Activated T-helper 17 cell treated with anti-CD3 and anti-CD28 coated beads, Interleukin-2, amount 50 U/mL, for 72 hours (primary cell): Measurements from ENCODE around the gene AGPS. TPM values are rescaled to one million over a fixed set of nuclear protein-coding genes. Genes with fewer than 3 reads are reported as not detected.

ENCODE experiments used
- ATAC-seq: fragments of 150-1000 bp; cut with Tn5 transposase; replicated peaks from 2 replicates; pipeline ENCODE4 v1.10.0; 2021; ENCODE audit warnings: mild to moderate bottlenecking, moderate library complexity
- H3K27ac Mint-ChIP-seq: one replicate; pipeline ENCODE4 v1.8.0; 2022; ENCODE audit warnings: mixed read lengths
- H3K27me3 Mint-ChIP-seq: one replicate; pipeline ENCODE4 v1.8.0; 2022; ENCODE audit warnings: mixed read lengths
- H3K36me3 Mint-ChIP-seq: one replicate; pipeline ENCODE4 v1.8.0; 2022; ENCODE audit warnings: low read depth, mild to moderate bottlenecking, mixed read lengths
- H3K4me1 Mint-ChIP-seq: one replicate; pipeline ENCODE4 v1.8.0; 2022; ENCODE audit warnings: mixed read lengths
- H3K4me3 Mint-ChIP-seq: one replicate; pipeline ENCODE4 v1.8.0; 2022; ENCODE audit warnings: mild to moderate bottlenecking, mixed read lengths
- H3K9me3 Mint-ChIP-seq: one replicate; pipeline ENCODE4 v1.8.0; 2022; ENCODE audit warnings: mixed read lengths
- total RNA-seq, 2 donors: library from RNA; stranded (reverse); gene quantifications; one replicate each; pipeline ENCODE4 v1.2.3, GENCODE V29; 2022

Gene AGPS
- total RNA-seq, 2 donors from 2014 or later, result 31.4 to 70.0 TPM

DNA sequence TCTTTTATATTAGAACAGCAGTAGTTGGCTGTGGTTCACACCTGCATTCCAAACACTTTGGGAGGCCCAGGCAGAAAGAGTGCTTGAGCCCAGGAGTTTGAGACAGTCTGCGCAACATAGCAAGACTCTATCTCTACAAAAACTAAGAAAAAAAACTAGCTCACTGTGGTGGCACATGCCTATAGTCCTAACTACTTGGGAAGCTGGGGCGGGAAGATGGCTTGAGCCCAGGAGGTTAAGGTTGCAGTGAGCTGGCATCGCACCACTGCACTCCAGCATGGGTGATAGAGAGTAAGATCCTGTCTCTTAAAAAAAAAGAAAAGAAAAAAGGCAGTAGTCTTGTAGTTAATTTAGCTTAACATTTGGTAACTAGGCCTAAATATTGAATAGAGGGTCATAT is 136.6 kb downstream of the AGPS start:
- ATAC-seq, result no peak
- Mint-ChIP-seq H3K4me1 (no peaks in the 10 kb centered on the region), H3K27ac (no peak overlapping the region), H3K9me3 (no peaks in the 10 kb centered on the region), H3K36me3 (peaks cover 30% of the 10 kb centered on the region), H3K27me3 (no peaks in the 10 kb centered on the region), H3K4me3 (no peak overlapping the region)

DNA sequence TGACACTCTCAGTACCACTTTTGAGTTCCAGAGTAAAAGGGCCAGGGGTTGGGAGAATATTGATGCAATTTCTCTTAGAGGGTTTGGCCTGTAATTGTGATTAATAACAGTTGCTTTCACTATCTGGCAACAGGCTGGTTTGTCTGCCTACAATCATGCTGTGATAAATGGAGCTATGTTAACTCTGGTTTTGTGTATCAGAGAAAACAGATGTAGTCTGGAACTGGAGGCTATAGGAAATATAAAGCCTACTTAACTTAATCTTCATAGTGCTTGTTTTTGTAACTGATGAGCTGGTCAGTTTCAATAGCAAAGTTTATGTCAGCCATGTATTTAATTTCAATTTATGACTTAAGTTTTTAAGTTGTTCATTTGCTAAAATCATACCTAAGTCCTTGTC is 138.0 kb downstream of the AGPS start:
- ATAC-seq, result no peak
- Mint-ChIP-seq H3K27ac (no peak overlapping the region), H3K27me3 (no peaks in the 10 kb centered on the region), H3K4me3 (no peak overlapping the region), H3K9me3 (no peaks in the 10 kb centered on the region), H3K36me3 (peaks cover 16% of the 10 kb centered on the region), H3K4me1 (no peaks in the 10 kb centered on the region)

DNA sequence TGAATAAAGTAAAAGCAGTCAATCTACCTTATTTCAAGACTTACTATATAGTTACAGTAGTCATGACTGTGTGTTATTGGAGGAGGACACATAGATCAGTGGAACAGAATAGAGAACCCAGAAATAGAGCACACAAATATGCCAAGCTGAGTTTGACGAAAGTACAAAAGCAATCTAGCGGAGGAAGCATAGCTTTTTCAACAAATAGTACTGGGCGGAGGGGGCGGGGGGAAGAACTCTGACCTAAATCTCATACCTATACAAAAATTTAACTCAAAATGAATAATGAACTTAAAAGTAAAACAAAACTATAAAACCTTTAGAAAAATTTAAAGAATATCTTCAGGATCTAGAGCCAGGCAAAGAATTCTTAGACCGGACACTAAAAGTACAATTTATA is 139.1 kb downstream of the AGPS start:
- H3K27ac Mint-ChIP-seq, result no peak overlapping the region
- H3K9me3 Mint-ChIP-seq, result no peaks in the 10 kb centered on the region
- peaks cover 22% of the 10 kb centered on the region for H3K36me3 Mint-ChIP-seq
- ATAC-seq, result no peak
- no peak overlapping the region for H3K4me3 Mint-ChIP-seq
- H3K27me3 Mint-ChIP-seq, result no peaks in the 10 kb centered on the region
- H3K4me1 Mint-ChIP-seq, result no peaks in the 10 kb centered on the region

GRCh38 chr2:177532567-177532966 is 140.0 kb downstream of the AGPS start:
- H3K27me3 Mint-ChIP-seq, result no peaks in the 10 kb centered on the region

DNA sequence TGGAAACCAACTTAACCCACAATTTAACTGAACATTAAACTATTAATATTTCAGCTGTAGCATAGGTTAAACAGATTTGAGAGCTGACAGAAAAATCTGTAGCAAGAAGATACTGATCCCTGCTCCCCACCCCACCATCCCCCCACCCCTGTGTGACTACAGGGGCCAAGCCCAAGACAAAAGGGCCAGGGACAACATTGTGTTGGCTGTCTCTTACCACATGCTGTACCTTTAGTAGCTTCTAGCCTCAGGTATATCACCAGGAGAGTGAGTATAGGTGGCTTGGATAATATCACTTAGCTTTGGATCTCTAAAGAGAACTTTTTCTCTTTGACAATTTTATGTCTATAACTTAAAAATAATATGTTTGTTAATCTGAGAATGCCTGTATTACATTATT is 140.7 kb downstream of the AGPS start:
- Mint-ChIP-seq H3K36me3 (peaks cover 24% of the 10 kb centered on the region), H3K27me3 (no peaks in the 10 kb centered on the region), H3K9me3 (no peaks in the 10 kb centered on the region), H3K4me1 (no peaks in the 10 kb centered on the region), H3K4me3 (no peak overlapping the region), H3K27ac (no peak overlapping the region)
- ATAC-seq, result no peak

More at GRCh38 chr2:177532567-177532966, 140.0 kb downstream of the AGPS start:
- Mint-ChIP-seq H3K9me3 (no peaks in the 10 kb centered on the region), H3K27ac (no peak overlapping the region), H3K36me3 (peaks cover 24% of the 10 kb centered on the region), H3K4me3 (no peak overlapping the region), H3K4me1 (no peaks in the 10 kb centered on the region)
- no peak for ATAC-seq

DNA sequence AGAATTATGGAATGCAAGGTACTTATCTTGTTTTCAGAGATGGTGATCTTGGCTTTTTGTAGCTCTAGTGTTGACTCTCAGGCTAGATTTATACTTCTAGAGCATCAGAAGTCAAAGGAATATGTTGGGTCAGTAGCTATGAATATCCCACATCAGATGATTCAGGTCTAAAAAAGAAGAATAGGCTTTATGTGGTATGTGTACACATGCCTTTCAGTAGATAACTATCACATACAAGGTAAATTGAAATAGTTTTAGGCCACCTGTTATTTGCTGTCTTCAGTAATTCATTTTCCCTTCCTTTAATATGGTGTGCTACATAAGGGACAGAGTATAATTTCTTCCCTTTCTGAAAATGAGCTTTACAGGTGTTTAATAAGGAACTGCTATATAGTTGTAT is 142.4 kb downstream of the AGPS start:
- ATAC-seq, result no peak
- Mint-ChIP-seq H3K9me3 (no peaks in the 10 kb centered on the region), H3K27me3 (no peaks in the 10 kb centered on the region), H3K4me3 (no peak overlapping the region), H3K36me3 (peaks cover 26% of the 10 kb centered on the region), H3K4me1 (no peaks in the 10 kb centered on the region), H3K27ac (no peak overlapping the region)

DNA sequence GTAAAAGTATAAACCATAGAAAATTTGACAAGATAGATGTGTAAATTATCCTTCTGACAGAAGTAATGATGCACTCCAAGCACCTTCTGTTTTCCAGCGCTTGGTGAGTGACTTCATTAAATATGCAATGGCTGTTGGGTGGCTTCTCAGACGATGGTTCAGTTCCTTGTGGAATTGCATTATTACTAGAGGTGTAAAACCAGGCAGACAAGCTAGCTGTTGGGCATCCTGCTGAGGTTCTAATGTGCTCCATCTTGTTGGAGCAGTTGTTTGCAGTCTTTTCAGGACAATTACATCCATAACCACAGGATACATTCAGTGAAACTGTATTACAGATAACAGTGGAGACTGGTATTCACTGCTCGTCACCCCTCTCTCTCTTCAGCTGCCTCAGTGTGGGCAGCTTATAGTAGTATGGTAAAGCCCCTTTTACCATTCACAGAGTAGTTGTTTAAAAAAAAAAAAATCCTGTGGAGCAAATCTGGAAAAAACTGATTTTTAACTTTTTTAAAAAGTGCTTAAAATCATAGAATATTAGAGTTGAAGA is 143.5 kb downstream of the AGPS start:
- H3K27me3 Mint-ChIP-seq, result no peaks in the 10 kb centered on the region
- no peaks in the 10 kb centered on the region for H3K9me3 Mint-ChIP-seq
- ATAC-seq, result no peak
- no peak overlapping the region for H3K4me3 Mint-ChIP-seq
- peaks cover 26% of the 10 kb centered on the region for H3K36me3 Mint-ChIP-seq
- H3K27ac Mint-ChIP-seq, result no peak overlapping the region
- no peaks in the 10 kb centered on the region for H3K4me1 Mint-ChIP-seq

- Mint-ChIP-seq H3K4me1 (no peaks in the 10 kb centered on the region), H3K27ac (no peak overlapping the region), H3K36me3 (peaks cover 26% of the 10 kb centered on the region), H3K27me3 (no peaks in the 10 kb centered on the region), H3K4me3 (no peak overlapping the region), H3K9me3 (no peaks in the 10 kb centered on the region)
- no peak for ATAC-seq
Observed at GRCh38 chr2:177537213-177537612, 144.6 kb downstream of the AGPS start.

DNA sequence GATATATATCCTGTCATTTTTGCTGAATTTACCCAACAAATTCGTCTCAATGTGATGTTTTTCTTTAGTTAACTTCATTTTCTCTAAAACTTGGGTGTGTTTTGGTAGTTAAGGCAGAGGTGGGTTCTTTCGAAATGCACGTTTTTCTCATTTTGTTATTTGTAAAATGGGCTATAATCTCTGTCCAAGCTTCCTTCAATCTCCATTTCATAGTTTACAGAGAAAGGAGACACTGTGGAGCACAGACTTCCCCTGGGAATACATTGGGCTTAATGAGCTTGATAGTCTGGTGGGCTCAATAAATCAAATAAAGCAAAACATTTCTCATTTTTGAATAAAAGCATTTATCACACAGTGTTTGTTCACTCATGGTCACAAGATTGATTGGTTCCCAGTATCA is 145.1 kb downstream of the AGPS start:
- H3K9me3 Mint-ChIP-seq, result no peaks in the 10 kb centered on the region
- H3K4me3 Mint-ChIP-seq, result no peak overlapping the region
- no peaks in the 10 kb centered on the region for H3K4me1 Mint-ChIP-seq
- no peak for ATAC-seq
- peaks cover 26% of the 10 kb centered on the region for H3K36me3 Mint-ChIP-seq
- no peaks in the 10 kb centered on the region for H3K27me3 Mint-ChIP-seq
- H3K27ac Mint-ChIP-seq, result no peak overlapping the region

GRCh38 chr2:177538323-177538722 is 145.8 kb downstream of the AGPS start:
- Mint-ChIP-seq H3K27ac (no peak overlapping the region), H3K36me3 (peaks cover 26% of the 10 kb centered on the region), H3K27me3 (no peaks in the 10 kb centered on the region), H3K4me3 (no peak overlapping the region), H3K4me1 (no peaks in the 10 kb centered on the region), H3K9me3 (no peaks in the 10 kb centered on the region)
- ATAC-seq, result no peak

DNA sequence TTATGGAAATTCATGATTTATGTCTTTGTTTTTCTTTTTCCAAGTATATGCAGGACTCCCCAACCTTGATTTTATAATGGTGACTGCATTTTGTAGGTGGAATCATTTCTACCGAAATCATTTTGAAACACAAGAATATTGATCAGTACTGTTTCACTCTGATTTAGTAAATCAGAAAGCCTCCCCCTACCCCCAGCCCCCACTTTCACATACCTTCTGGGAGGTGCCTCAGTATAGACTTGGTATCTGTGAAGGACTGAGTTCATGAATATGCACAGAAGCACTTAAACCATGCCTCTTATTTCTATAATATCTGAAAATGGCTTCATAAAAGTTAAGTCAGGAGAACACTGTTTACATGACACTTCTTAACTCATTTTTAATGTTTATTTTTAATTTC is 147.7 kb downstream of the AGPS start:
- Mint-ChIP-seq H3K36me3 (peaks cover 26% of the 10 kb centered on the region), H3K9me3 (no peaks in the 10 kb centered on the region), H3K4me1 (no peaks in the 10 kb centered on the region), H3K4me3 (no peak overlapping the region), H3K27ac (no peak overlapping the region), H3K27me3 (no peaks in the 10 kb centered on the region)
- ATAC-seq, result peak; percentile 34

DNA sequence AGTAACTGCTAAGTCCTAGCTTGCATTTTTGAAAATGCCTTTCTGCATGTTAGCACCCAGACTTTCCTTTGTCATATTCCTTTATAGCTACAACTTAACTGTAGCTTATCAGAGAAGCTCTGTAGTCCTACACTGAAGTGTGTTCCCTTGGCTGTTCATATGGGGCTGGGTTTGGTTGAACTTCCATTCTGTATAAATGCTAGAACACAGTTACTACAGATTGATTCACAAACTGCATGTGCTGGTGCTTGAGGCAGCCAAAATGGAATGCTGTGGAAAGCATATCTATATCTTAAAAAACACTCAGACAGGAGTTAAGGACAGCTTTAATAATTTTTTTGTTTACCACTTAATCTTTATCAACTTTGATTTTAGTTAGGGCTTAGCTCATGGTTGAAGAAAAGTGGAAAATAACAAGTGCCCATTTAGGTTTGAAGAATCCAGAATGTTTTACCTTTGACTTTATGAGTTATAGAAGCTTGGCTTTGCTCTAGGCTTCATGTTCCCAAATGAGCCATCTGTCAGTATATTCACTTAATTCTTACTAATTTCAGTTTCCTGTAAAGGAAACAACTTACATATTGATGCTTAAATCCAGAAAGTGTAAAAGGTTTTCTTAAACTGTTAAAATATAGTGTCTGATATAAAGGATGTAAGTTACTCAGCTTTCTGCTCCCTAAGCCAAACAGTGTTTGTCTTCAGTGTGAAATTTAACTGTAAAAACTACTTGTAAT is 148.9 kb downstream of the AGPS start:
- Mint-ChIP-seq H3K36me3 (peaks cover 22% of the 10 kb centered on the region), H3K27ac (no peak overlapping the region), H3K9me3 (no peaks in the 10 kb centered on the region), H3K4me1 (no peaks in the 10 kb centered on the region), H3K4me3 (no peak overlapping the region), H3K27me3 (no peaks in the 10 kb centered on the region)
- ATAC-seq, result peak; percentile 38

DNA sequence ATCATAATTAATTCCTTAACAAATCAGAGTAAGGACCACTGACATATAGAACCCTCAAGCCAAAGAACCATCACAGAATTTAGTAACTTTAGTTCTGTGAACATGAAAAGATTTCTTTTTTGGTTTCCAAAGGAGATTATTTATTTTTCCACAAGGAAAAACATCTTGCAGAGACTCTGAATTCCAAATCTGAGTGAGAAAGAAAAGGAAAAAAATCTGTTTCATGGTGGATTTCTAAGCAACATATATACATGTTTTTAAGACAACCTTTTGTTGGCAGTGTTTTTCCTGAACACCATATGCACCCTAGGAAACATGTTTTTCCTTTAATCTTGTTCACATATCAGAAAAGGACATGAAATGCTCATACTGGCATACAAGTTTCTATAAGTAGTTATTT is 149.8 kb downstream of the AGPS start:
- ATAC-seq, result no peak
- H3K4me1 Mint-ChIP-seq, result no peaks in the 10 kb centered on the region
- no peak overlapping the region for H3K4me3 Mint-ChIP-seq
- no peaks in the 10 kb centered on the region for H3K9me3 Mint-ChIP-seq
- peaks cover 15% of the 10 kb centered on the region for H3K36me3 Mint-ChIP-seq
- H3K27ac Mint-ChIP-seq, result no peak overlapping the region
- H3K27me3 Mint-ChIP-seq, result no peaks in the 10 kb centered on the region

DNA sequence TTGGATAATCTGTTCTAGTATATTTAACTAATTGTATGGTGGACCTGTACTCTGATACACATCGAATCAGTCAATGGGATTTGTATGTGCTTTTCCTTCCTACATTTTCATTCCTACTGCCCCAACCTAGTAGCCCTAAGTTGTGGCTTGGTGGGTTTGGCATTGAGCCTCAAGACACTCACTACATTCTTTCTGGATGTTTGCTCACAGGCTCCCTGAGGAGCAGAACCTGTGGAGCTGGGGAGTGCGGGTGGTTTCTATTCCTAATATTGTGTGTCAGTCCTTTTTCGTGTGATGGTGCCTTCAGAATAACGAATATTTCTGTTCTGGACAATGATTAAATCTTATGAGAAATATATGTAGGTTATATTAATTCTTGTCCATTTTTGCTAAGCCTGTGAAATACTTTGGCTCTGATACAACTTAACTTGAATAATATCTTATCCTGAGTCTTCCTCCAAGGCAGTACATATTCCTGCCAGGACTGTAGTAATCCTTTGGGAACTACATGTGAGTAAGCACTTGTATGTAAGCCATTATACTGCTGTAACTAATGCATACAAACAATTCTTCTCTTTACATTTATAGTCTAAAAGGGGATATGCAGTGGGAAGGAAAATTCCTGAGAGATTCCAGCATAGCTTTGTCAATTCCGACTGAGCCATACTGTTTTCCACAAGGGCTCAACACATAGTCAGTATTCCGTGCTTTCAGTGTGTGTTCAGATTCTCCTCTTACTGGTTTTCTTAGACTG is 150.6 kb downstream of the AGPS start:
- no peak overlapping the region for H3K27ac Mint-ChIP-seq
- H3K4me3 Mint-ChIP-seq, result no peak overlapping the region
- H3K27me3 Mint-ChIP-seq, result no peaks in the 10 kb centered on the region
- no peaks in the 10 kb centered on the region for H3K4me1 Mint-ChIP-seq
- no peak for ATAC-seq
- H3K9me3 Mint-ChIP-seq, result no peaks in the 10 kb centered on the region
- peaks cover 7% of the 10 kb centered on the region for H3K36me3 Mint-ChIP-seq

- no peak overlapping the region for H3K4me3 Mint-ChIP-seq
- no peaks in the 10 kb centered on the region for H3K27me3 Mint-ChIP-seq
- ATAC-seq, result no peak
- H3K36me3 Mint-ChIP-seq, result no peaks in the 10 kb centered on the region
- no peak overlapping the region for H3K27ac Mint-ChIP-seq
- H3K4me1 Mint-ChIP-seq, result no peaks in the 10 kb centered on the region
- no peaks in the 10 kb centered on the region for H3K9me3 Mint-ChIP-seq
Observed at GRCh38 chr2:177545143-177545542, 152.6 kb downstream of the AGPS start.
